CD4-positive, alpha-beta T cell (primary cell): ENCODE data around the gene CCNL1. TPM values are rescaled to one million over a fixed set of nuclear protein-coding genes. Genes with fewer than 3 reads are reported as not detected.
"Not testable (repeated sequence)": the region's sequence is repeated elsewhere in the genome, so short reads cannot be mapped to it uniquely, and the experiment has no call there.

Source experiments
- ATAC-seq: fragments of 200-7000 bp; cut with Tn5 transposase; one replicate; pipeline ENCODE4 v1.10.0; 2022; ENCODE audit warnings: mild to moderate bottlenecking; ENCODE audit not compliant: poor library complexity
- CTCF ChIA-PET: fragments of 350-600 bp; sonication (Branson Sonifier 250); formaldehyde crosslinking; loops from one replicate; lab custom pipeline; 2021; ENCODE audit warnings: antibody characterized with exemption, inconsistent platforms; lab: Charles Lee
- POLR2A ChIA-PET: fragments of 350-600 bp; sonication (Branson Sonifier 250); formaldehyde crosslinking; loops from one replicate; lab custom pipeline; 2021; ENCODE audit warnings: antibody characterized with exemption, inconsistent platforms; lab: Charles Lee
- DNase-seq, 14 experiments: peaks; one replicate each; pipeline ENCODE4 v3.0.0-alpha.2; 2013 to 2020; ENCODE audit warnings: mixed read lengths in 2 of 14
- H3K27ac ChIP-seq, 2 donors: one replicate each; pipeline versions ENCODE4 v1.5.1 to v1.7.0; 2013; ENCODE audit warnings: low read length in 2 of 2, low read depth in 1 of 2, mild to moderate bottlenecking in 1 of 2
- H3K27me3 ChIP-seq, 2 experiments: 1 replicate in 1 of 2; 2 replicates in 1 of 2; pipeline versions ENCODE4 v1.6.1 to v1.7.0; 2013; ENCODE audit warnings: low read length in 2 of 2, control low read depth in 1 of 2, mild to moderate bottlenecking in 1 of 2, moderate library complexity in 1 of 2; ENCODE audit not compliant: insufficient read depth in 2 of 2, control insufficient read depth in 1 of 2
- H3K36me3 ChIP-seq: one replicate; pipeline ENCODE4 v1.6.1; 2013; ENCODE audit warnings: low read length, control low read depth; ENCODE audit not compliant: insufficient read depth
- H3K4me1 ChIP-seq: one replicate; pipeline ENCODE4 v1.6.1; 2013; ENCODE audit warnings: low read length, control low read depth; ENCODE audit not compliant: insufficient read depth
- H3K4me3 ChIP-seq: one replicate; pipeline ENCODE4 v1.5.1; 2013; ENCODE audit warnings: mild to moderate bottlenecking, low read length, moderate library complexity
- H3K9me3 ChIP-seq, 2 experiments: 1 replicate in 1 of 2; 2 replicates in 1 of 2; pipeline versions ENCODE4 v1.6.1 to v1.7.0; 2013; ENCODE audit warnings: low read length in 2 of 2, mild to moderate bottlenecking in 2 of 2, control low read depth in 1 of 2, moderate library complexity in 1 of 2; ENCODE audit not compliant: control insufficient read depth in 1 of 2, insufficient read depth in 1 of 2
- H3K27ac Mint-ChIP-seq: one replicate; pipeline ENCODE4 v1.8.0; 2020; ENCODE audit warnings: mixed read lengths
- H3K27me3 Mint-ChIP-seq: one replicate; pipeline ENCODE4 v1.8.0; 2021; ENCODE audit warnings: mixed read lengths
- H3K36me3 Mint-ChIP-seq: one replicate; pipeline ENCODE4 v1.8.0; 2021; ENCODE audit warnings: low read depth, mixed read lengths
- H3K4me1 Mint-ChIP-seq: one replicate; pipeline ENCODE4 v1.8.0; 2021; ENCODE audit warnings: low read depth, mixed read lengths
- H3K4me3 Mint-ChIP-seq: one replicate; pipeline ENCODE4 v1.8.0; 2020; ENCODE audit warnings: mild to moderate bottlenecking, mixed read lengths
- H3K9me3 Mint-ChIP-seq: one replicate; pipeline ENCODE4 v1.8.0; 2020; ENCODE audit warnings: mixed read lengths
- intact Hi-C, 2 experiments: fragments of 100-400 bp; cut with DNase I in 1 of 2; cut with micrococcal nuclease in 1 of 2; formaldehyde crosslinking; loops; one replicate each; pipeline versions ENCODE4 v1.15.1 to v1.9.0; 2023 to 2025; cut with DNase I, micrococcal nuclease
- total RNA-seq, 174 experiments: library from RNA in 2 of 174; stranded (reverse) in 2 of 174; gene quantifications; one replicate each; pipeline ENCODE4 v1.2.3 and lab custom pipeline; 2021 to 2026
- TF ChIP-seq, protein P1 (sequence below): fragments of 200-600 bp; IDR thresholded peaks from one replicate; pipeline ENCODE4 v1.8.0; 2022; ENCODE audit warnings: antibody characterized with exemption, mild to moderate bottlenecking

Gene CCNL1
- total RNA-seq, 2 experiments from 2014 or later: 1,350 to 1,388 TPM

DNA sequence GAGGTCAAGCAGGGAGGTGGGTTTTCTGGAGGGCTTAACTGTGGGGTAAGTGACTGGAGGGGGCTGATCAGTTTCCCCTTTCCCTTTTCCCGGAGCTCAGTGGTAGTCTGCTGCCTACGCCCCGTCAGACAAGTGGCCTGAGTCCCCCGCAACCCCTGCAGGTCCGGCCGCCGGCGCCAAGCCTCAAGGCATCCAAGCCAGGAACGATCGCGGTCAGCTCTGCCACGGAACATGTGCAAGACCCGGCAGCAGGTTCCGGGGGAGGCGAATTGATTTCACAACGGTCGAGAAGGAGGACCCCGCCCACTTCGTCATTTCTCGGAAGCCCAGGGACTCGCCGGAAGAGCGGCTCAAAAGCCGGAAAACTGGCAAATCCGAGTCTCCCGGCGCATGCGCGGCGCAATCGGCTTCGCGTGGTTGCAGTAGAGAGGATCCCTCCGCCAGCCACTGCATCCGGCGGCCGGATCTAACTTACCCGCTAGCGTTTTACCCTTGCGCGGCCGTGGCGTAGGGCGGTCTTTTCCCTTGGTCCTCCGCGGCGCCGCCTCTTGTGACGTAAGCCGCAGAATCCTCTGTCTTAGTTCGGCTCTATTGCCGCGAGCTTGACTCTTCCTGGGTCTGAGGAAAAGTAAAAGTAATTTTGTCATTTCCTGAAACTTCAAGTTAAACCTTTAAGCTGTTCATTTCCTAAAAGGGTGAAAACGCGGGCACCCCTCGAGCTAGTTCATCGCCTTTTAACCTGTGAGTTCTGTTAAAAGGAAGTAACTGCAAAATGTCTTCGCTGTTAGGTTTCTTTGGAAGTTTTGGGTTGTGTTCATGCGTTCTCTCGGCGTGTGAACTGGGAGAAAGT lies 14.9 kb upstream of the CCNL1 start:
- peaks cover 40% of the 10 kb centered on the region for H3K36me3 Mint-ChIP-seq
- Histone ChIP-seq H3K27me3 (no peaks in the 10 kb centered on the region), H3K4me1 (peaks cover 18% of the 10 kb centered on the region), H3K36me3 (no peaks in the 10 kb centered on the region), H3K27ac (peak overlapping the region; percentile 96 to 98), H3K9me3 (peaks cover 0 to 14% of the 10 kb centered on the region in 2 experiments), H3K4me3 (peak overlapping the region; percentile 65)
- ChIA-PET POLR2A (interaction anchor here (0.7 to 7.5 kb wide), 32 partner anchors 10 to 1369 kb away, joined by 3 to 778 read pairs (median 5); partner anchors contain the start of genes C3orf33, CCNL1, GMPS and SSR3), CTCF (interaction anchor here (0.7 to 4.3 kb wide), 7 partner anchors 15 to 619 kb away, joined by 3 to 22 read pairs (median 3); partner anchors contain the start of genes CCNL1 and SSR3)
- intact Hi-C loops: loop anchor here (1.0 to 10.0 kb wide), 8 partner anchors 15 to 1470 kb away; partner anchors contain the start of genes CCNL1 (in 2 of the 2), GMPS (in 2 of the 2), GFM1 (in 1 of the 2) and SLC33A1 (in 1 of the 2)
- peak; percentile 91 for ATAC-seq
- H3K27ac Mint-ChIP-seq: peak overlapping the region; percentile 98
- TF ChIP-seq, protein P1, sequence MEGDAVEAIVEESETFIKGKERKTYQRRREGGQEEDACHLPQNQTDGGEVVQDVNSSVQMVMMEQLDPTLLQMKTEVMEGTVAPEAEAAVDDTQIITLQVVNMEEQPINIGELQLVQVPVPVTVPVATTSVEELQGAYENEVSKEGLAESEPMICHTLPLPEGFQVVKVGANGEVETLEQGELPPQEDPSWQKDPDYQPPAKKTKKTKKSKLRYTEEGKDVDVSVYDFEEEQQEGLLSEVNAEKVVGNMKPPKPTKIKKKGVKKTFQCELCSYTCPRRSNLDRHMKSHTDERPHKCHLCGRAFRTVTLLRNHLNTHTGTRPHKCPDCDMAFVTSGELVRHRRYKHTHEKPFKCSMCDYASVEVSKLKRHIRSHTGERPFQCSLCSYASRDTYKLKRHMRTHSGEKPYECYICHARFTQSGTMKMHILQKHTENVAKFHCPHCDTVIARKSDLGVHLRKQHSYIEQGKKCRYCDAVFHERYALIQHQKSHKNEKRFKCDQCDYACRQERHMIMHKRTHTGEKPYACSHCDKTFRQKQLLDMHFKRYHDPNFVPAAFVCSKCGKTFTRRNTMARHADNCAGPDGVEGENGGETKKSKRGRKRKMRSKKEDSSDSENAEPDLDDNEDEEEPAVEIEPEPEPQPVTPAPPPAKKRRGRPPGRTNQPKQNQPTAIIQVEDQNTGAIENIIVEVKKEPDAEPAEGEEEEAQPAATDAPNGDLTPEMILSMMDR: no peak
- peaks cover 31% of the 10 kb centered on the region for H3K4me1 Mint-ChIP-seq
- H3K4me3 Mint-ChIP-seq: peak overlapping the region; percentile 92
- peak; percentile 93 to 100 (median 98) for DNase-seq
- no peaks in the 10 kb centered on the region for H3K27me3 Mint-ChIP-seq
- H3K9me3 Mint-ChIP-seq: no peaks in the 10 kb centered on the region

DNA sequence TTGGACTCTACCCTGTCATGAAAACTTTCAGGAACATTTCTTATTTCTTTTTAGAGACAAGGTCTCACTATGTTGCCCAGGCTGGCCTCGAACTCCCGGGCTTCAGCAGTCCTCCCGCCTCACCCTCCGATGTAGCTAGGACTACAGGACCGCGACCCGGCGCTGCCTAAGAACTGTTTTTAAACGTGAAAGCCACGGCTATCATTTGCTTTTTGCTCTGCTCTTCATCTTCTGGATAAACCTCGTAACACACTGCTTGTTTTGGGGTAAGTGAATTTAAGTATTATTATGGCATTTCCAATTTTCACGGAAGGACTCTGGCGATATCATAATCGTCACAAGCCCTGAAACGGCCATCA lies 14.3 kb upstream of the CCNL1 start:
- peak overlapping the region; percentile 92 for H3K4me3 Mint-ChIP-seq
- DNase-seq (peak in 4 of 14 experiments; percentile 16 to 56 (median 39)), ATAC-seq (peak; percentile 4)
- CTCF ChIA-PET: interaction anchor here (0.7 to 4.3 kb wide), 4 partner anchors 14 to 24 kb away, joined by 3 to 22 read pairs (median 3); partner anchors contain the start of gene CCNL1
- peak overlapping the region; percentile 98 for H3K27ac Mint-ChIP-seq
- peak overlapping the region; percentile 65 for H3K4me3 ChIP-seq
- TF ChIP-seq, protein P1: no peak
- H3K36me3 ChIP-seq: no peaks in the 10 kb centered on the region
- POLR2A ChIA-PET: interaction anchor here (0.7 to 7.5 kb wide), 20 partner anchors 12 to 1368 kb away, joined by 3 to 778 read pairs (median 10); partner anchors contain the start of genes C3orf33, CCNL1, GMPS and SSR3
- no peaks in the 10 kb centered on the region for H3K9me3 Mint-ChIP-seq
- H3K9me3 ChIP-seq: peaks cover 0 to 10% of the 10 kb centered on the region in 2 experiments
- H3K4me1 Mint-ChIP-seq: peaks cover 28% of the 10 kb centered on the region
- peaks cover 18% of the 10 kb centered on the region for H3K4me1 ChIP-seq
- no peaks in the 10 kb centered on the region for H3K27me3 Mint-ChIP-seq
- no peaks in the 10 kb centered on the region for H3K27me3 ChIP-seq
- intact Hi-C loops: loop anchor here in 1 of 2 experiments (5.0 to 10.0 kb wide), 2 partner anchors 1322 to 1471 kb away; partner anchors contain the start of genes GFM1 and SLC33A1
- peak overlapping the region; percentile 96 to 98 for H3K27ac ChIP-seq
- H3K36me3 Mint-ChIP-seq: peaks cover 34% of the 10 kb centered on the region

DNA sequence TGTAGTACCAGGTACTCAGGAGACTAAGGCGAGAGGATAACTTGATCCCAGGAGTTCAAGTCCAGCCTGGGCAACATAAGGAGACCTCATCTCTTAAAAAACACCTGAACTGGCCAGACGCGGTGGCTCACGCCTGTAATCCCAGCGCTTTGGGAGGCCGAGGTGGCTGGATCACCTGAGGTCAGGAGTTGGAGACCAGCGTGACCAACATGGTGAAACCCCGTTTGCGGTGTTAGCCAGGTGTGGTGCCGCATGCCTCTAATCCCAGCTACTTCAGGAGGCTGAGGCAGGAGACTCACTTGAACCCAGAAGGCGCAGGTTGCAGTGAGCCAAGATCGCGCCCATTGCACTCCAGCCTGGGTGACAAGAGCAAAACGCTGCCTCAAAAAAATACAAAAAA lies 13.4 kb upstream of the CCNL1 start:
- not testable (repeated sequence) for H3K9me3 ChIP-seq, H3K9me3 Mint-ChIP-seq, DNase-seq, ATAC-seq, H3K27me3 Mint-ChIP-seq, H3K27me3 ChIP-seq, H3K4me3 ChIP-seq, H3K36me3 ChIP-seq, H3K27ac ChIP-seq
- H3K4me1 ChIP-seq: peaks cover 18% of the 10 kb centered on the region
- ChIA-PET CTCF (interaction anchor here (4.3 kb wide), 1 partner anchor 13 kb away, joined by 22 read pairs; the partner anchor contains the start of gene CCNL1), POLR2A (interaction anchor here (2.6 to 7.5 kb wide), 3 partner anchors 11 to 618 kb away, joined by 39 to 778 read pairs (median 44); partner anchors contain the start of genes CCNL1, SSR3 and TIPARP)
- peak overlapping the region; percentile 52 for H3K4me3 Mint-ChIP-seq
- intact Hi-C loops: loop anchor here in 1 of 2 experiments (5.0 to 10.0 kb wide), 2 partner anchors 1321 to 1471 kb away; partner anchors contain the start of genes GFM1 and SLC33A1
- peaks cover 34% of the 10 kb centered on the region for H3K36me3 Mint-ChIP-seq
- H3K27ac Mint-ChIP-seq: peak overlapping the region; percentile 28
- peaks cover 28% of the 10 kb centered on the region for H3K4me1 Mint-ChIP-seq
